Kidney glomerular epithelial cell (primary cell): Measurements from ENCODE around the gene ZNF417.
"Not testable (repeated sequence)": the region's sequence is repeated elsewhere in the genome, so short reads cannot be mapped to it uniquely, and the experiment has no call there.

Experiments used
- DNase-seq: peaks from one replicate; lab custom pipeline; 2025; lab: John Stamatoyannopoulos, UW

ZNF417 gene

DNA sequence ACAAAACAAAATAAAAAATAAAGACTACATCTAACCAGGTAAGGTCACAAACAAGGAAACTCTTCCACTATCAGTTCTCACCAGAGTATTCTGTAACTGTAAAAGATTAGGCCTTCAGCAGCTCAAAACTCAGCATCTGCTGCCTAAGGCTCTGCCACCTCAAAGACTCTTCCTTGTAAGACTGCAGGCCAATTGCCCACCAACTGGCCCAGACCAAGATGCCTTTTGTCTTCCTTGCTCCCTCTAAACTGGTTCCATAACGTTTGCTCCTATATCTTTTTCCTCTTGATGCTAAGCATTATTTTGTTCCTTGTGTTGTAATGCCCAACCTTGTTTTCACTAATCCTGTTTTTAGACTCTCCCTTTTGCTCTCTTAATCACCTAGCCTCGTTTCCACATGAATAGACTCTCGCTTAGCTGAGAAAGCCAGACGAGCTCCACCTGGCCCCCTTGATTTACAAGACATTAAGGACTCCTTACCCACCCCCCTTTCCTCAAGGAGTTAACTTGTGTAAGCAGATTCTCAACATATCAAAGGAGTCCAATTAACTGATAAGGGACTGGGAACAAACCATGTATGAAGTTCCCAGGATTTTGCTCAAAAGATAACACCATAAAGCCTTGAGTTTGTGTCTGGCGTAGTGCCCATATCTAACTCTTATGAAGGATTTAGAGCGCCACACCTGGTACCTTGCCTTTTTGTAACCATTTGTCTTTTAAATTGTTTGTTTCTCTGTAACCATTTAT, 29.0 kb downstream of the ZNF417 start:
- DNase-seq: peak; percentile 26

- DNase-seq: no peak
These were observed 30.3 kb downstream of the ZNF417 start for GRCh38 chr19:57886046-57886445.

- DNase-seq: not testable (repeated sequence)
These were observed 42.3 kb downstream of the ZNF417 start for GRCh38 chr19:57873883-57874799.

DNA sequence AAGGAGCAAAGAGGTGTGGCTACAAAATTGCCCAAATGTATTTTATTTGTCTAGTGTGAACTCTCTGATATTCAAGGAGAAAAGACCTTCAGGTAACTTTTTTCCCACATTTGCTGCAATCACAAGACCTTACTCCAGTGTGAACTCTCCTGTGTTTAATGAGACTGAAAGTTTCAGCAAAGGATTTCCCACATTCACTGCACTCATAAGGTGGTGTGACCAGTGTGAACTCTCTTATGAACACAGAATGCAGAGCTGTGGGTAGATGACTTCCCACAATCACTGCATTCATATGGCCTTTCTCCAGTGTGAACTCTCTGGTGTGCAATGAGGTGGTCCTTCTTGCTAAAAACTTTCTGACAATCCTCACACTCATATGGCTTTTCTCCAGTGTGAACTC, 43.9 kb downstream of the ZNF417 start:
- DNase-seq: no peak

DNA sequence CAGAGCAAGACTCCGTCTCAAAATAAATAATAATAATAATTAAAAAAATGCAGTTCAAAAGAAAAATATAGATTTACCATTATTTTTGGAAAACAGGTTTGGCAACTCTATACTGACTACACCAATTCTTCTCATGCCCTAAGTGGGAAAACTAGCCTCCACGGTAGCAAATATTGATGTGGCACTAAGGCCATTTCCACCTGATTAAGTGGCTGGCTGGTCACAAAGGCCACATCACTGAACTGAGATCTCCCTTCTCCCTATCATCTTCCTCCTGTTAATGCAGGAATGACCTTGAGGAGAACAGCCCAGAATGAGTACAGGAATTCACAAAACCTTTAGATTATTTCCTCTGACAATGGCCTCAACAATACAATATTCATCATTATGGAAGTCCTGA, 46.2 kb downstream of the ZNF417 start:
- no peak for DNase-seq

GRCh38 chr19:57869655-57870054, 46.7 kb downstream of the ZNF417 start:
- DNase-seq: not testable (repeated sequence)

DNA sequence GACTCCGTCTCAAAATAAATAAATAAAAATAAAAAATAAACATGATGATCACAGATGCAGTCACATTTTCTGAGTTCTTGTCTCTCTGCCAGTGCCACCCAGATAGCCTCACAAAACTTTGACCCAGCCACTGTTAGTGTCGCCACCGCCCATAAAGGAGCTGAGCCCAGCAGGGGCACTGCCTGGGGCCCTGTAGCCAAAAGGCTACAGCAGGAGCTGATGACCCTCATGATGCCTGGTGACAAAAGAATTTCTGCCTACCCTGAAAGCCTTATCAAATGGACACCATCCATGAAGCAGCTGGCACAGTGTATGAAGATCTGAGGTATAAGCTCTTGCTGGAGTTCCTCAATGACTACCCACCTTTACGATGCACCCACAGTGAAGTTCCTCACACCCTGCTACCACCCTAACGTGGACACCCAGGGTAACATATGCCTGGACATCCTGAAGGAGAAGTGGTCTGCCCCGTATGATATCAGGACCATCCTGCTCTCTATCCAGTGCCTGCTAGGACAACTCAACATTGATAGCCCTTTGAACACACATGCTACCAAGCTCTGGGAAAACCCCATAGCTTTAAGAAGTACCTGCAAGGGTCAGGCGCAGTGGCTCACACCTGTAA, 48.4 kb downstream of the ZNF417 start:
- DNase-seq: no peak
